Measurements from ENCODE around the gene TMEM109.

TMEM109 gene

DNA sequence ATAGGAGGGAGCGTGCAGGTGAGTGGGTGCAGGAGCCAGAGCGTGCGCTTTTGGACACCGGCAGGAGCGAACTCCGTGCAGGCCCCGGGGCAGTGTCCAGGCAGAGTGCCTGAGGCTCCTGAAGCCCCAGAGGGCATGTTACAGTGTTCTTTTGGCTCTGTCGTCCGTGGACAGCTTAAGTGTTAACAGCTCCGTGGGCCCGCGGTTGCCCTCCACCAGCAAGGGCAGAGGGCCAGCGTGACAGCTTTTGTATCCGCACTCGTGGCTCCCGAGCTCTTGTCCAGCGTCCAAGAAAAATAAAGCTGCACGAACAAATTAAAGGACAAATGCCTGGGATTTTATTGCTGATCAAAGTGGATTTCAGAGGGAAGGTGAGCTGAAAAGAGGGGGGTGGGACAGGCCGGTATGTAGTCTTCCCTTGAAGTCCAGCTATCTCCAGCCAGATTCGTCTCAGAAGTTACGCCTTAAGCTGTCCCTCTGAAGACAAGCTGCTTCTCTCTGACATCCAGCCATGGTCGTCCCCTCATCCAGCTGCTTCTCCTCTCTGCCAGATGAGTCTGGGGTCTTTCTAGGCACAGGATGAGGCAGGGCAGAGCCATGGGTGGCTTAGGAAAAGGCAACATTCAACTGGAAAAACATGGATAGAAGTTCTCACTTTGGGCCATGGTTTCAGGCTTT, 968 bp upstream of the TMEM109 start:
- TF ChIP-seq EGR1 (IDR thresholded peaks at IDR 0.05) (no peak), TCF12 (IDR thresholded peaks at IDR 0.05; ENCODE audit: low read depth) (no peak), EP300 (IDR thresholded peaks at IDR 0.05; ENCODE audit: borderline replicate concordance) (no peak), CREB1 (IDR thresholded peaks at IDR 0.05; ENCODE audit: low read depth) (no peak), TEAD4 (IDR thresholded peaks at IDR 0.05) (no peak), NFIC (IDR thresholded peaks at IDR 0.05) (no peak), CEBPB (IDR thresholded peaks at IDR 0.05) (no peak)
- TF ChIP-seq, protein P1, sequence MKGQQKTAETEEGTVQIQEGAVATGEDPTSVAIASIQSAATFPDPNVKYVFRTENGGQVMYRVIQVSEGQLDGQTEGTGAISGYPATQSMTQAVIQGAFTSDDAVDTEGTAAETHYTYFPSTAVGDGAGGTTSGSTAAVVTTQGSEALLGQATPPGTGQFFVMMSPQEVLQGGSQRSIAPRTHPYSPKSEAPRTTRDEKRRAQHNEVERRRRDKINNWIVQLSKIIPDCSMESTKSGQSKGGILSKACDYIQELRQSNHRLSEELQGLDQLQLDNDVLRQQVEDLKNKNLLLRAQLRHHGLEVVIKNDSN (IDR thresholded peaks at IDR 0.05) = no peak
- TF ChIP-seq, protein P2, sequence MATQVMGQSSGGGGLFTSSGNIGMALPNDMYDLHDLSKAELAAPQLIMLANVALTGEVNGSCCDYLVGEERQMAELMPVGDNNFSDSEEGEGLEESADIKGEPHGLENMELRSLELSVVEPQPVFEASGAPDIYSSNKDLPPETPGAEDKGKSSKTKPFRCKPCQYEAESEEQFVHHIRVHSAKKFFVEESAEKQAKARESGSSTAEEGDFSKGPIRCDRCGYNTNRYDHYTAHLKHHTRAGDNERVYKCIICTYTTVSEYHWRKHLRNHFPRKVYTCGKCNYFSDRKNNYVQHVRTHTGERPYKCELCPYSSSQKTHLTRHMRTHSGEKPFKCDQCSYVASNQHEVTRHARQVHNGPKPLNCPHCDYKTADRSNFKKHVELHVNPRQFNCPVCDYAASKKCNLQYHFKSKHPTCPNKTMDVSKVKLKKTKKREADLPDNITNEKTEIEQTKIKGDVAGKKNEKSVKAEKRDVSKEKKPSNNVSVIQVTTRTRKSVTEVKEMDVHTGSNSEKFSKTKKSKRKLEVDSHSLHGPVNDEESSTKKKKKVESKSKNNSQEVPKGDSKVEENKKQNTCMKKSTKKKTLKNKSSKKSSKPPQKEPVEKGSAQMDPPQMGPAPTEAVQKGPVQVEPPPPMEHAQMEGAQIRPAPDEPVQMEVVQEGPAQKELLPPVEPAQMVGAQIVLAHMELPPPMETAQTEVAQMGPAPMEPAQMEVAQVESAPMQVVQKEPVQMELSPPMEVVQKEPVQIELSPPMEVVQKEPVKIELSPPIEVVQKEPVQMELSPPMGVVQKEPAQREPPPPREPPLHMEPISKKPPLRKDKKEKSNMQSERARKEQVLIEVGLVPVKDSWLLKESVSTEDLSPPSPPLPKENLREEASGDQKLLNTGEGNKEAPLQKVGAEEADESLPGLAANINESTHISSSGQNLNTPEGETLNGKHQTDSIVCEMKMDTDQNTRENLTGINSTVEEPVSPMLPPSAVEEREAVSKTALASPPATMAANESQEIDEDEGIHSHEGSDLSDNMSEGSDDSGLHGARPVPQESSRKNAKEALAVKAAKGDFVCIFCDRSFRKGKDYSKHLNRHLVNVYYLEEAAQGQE (IDR thresholded peaks at IDR 0.05; ENCODE audit: low read depth) = no peak
- TF ChIP-seq, protein P3, sequence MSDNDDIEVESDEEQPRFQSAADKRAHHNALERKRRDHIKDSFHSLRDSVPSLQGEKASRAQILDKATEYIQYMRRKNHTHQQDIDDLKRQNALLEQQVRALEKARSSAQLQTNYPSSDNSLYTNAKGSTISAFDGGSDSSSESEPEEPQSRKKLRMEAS (IDR thresholded peaks at IDR 0.05) = no peak

DNA sequence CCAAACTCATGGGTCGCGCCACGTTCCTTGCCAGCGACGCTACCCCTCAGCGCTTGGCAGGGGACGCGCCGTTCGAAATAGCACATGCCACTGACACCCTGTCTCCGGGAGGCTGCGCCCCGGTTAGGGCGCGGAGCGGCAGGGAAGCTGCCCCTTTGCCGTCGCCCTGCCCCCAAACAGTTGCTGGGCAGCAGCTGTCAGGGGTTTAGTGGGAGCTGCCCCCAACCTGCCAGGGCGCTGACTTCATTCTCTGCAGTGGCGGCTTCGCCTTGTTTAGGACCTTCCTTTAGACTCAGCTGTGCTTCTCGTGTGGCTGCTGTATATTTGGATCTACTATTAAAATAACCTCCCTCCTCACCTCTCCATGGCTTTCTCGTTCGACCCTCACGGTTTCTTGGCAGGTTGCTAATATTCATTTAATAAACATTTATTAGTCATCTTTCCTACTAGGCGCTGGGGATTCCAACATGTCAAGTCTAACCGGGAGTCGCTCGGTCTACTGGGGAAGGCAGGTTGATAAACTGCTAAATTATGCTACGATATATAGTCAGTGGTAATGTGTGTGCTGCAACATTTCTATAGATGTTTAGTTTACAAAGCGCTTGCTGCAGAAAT, 782 bp downstream of the TMEM109 start:
- no peak for TF ChIP-seq TAF1 (IDR thresholded peaks at IDR 0.05; ENCODE audit: low read depth)
- no peak for TF ChIP-seq ZBTB7A (IDR thresholded peaks at IDR 0.05; ENCODE audit: low read depth)
- TF ChIP-seq EGR1 (IDR thresholded peaks at IDR 0.05) = no peak
- TF ChIP-seq TCF12 (IDR thresholded peaks at IDR 0.05; ENCODE audit: low read depth) = no peak

DNA sequence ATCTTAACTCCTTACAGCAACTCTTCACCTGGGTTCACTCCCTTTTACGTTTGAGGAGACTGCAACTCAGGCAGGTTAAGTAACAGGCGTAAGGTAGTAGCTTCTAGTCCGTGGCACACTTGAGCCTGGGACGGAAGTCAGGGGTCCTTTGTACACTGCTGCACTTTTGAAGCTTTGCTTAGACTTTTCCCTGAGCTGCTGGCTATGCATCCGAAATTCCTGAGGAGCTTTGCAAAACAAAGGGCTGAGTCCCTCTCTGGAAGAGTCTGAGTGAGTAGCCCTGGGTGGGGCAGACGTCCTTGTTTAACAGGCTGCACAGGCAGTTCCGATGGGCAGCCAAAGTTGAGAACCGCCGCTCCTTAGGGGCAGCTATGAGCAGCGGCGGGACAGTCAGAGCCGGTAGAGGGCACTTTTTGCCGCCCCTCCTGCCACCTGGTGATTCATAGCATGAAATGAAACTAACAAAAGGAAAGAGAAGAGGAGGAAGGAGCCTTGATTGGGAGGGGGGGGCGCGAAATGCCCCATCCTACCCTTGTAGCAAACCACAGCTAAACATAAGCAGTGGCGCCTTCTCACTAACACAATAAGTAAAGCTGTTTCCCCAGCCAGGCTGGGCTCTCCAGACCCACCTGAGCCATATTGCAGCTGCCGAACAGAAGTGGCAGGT, 1.4 kb downstream of the TMEM109 start:
- TF ChIP-seq TAF1 (IDR thresholded peaks at IDR 0.05; ENCODE audit: low read depth) (no peak), TCF12 (IDR thresholded peaks at IDR 0.05; ENCODE audit: low read depth) (no peak), EGR1 (IDR thresholded peaks at IDR 0.05) (no peak), FOXM1 (IDR thresholded peaks at IDR 0.05; ENCODE audit: borderline replicate concordance, low read depth) (no peak), EP300 (IDR thresholded peaks at IDR 0.05; ENCODE audit: borderline replicate concordance) (no peak), CEBPB (IDR thresholded peaks at IDR 0.05) (no peak), RAD21 (IDR thresholded peaks at IDR 0.05; ENCODE audit: low read depth) (no peak)
- TF ChIP-seq, protein P3 (IDR thresholded peaks at IDR 0.05) = no peak
- TF ChIP-seq, protein P2 (IDR thresholded peaks at IDR 0.05; ENCODE audit: low read depth) = no peak

DNA sequence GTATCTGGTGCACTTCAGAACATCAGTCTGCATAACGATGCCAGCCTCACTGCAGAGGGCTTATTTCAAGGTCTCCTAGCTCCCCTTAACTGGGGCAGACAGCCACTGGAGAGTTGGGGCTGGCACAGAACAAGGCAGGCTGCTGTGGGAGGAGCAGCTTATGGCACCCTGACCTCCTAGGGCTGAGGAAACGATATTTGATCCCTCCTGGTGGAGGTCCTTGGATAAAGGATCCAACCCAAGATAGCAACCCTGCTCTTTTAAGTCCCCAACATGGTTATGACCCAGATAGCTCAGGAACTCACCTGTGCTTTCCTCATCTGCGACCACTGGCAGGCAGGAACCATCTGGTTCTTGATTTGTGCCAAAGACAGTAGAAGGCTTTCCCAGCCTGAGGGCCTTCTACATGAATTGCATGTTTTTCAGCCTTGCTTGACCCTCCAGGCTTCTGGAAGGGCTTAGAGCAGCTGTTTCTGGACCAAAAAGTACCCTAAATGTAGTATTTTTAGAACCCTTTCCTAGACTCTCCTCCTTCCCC, 2.8 kb downstream of the TMEM109 start:
- TF ChIP-seq, protein P1 (IDR thresholded peaks at IDR 0.05) = no peak
- TF ChIP-seq ZBTB7A (IDR thresholded peaks at IDR 0.05; ENCODE audit: low read depth) (no peak), TEAD4 (IDR thresholded peaks at IDR 0.05) (no peak), FOXM1 (IDR thresholded peaks at IDR 0.05; ENCODE audit: borderline replicate concordance, low read depth) (no peak), TAF1 (IDR thresholded peaks at IDR 0.05; ENCODE audit: low read depth) (no peak), NFIC (IDR thresholded peaks at IDR 0.05) (no peak), YY1 (IDR thresholded peaks at IDR 0.05; ENCODE audit: low read depth) (no peak), TCF12 (IDR thresholded peaks at IDR 0.05; ENCODE audit: low read depth) (no peak), EGR1 (IDR thresholded peaks at IDR 0.05) (no peak), CREB1 (IDR thresholded peaks at IDR 0.05; ENCODE audit: low read depth) (no peak), RAD21 (IDR thresholded peaks at IDR 0.05; ENCODE audit: low read depth) (no peak), EP300 (IDR thresholded peaks at IDR 0.05; ENCODE audit: borderline replicate concordance) (no peak)
- TF ChIP-seq, protein P2 (IDR thresholded peaks at IDR 0.05; ENCODE audit: low read depth) = no peak
- TF ChIP-seq, protein P3 (IDR thresholded peaks at IDR 0.05) = no peak
